NOMO-1 treated with DMSO at 0.1 percent for 48 hours (cell line): Measurements from ENCODE around the gene CCDC185.
"Not testable (repeated sequence)": the region's sequence is repeated elsewhere in the genome, so short reads cannot be mapped to it uniquely, and the experiment has no call there.

Source experiments
- DNase-seq: peaks from one replicate; lab custom pipeline; 2025; ENCODE audit not compliant: unreplicated experiment; lab: John Stamatoyannopoulos, UW

Gene CCDC185

GRCh38 chr1:223394242-223394641 lies 1.0 kb downstream of the CCDC185 start:
- no peak for DNase-seq

- DNase-seq = no peak
Observed at GRCh38 chr1:223394706-223395105, 1.5 kb downstream of the CCDC185 start.

- DNase-seq = not testable (repeated sequence)
Observed at GRCh38 chr1:223399393-223399792, 6.2 kb downstream of the CCDC185 start.

- DNase-seq = no peak
Observed at GRCh38 chr1:223401873-223402789, 8.9 kb downstream of the CCDC185 start.

- no peak for DNase-seq
Observed at GRCh38 chr1:223402790-223403142, 9.6 kb downstream of the CCDC185 start.

- DNase-seq = no peak
Observed at GRCh38 chr1:223403184-223403815, 10.1 kb downstream of the CCDC185 start.

- DNase-seq = no peak
Observed at GRCh38 chr1:223405507-223405906, 12.3 kb downstream of the CCDC185 start.

- DNase-seq = no peak
Observed at GRCh38 chr1:223410036-223410435, 16.8 kb downstream of the CCDC185 start.

- no peak for DNase-seq
Observed at GRCh38 chr1:223411309-223411708, 18.1 kb downstream of the CCDC185 start.

- no peak for DNase-seq
Observed at GRCh38 chr1:223411710-223412109, 18.5 kb downstream of the CCDC185 start.

GRCh38 chr1:223413216-223413615 lies 20.0 kb downstream of the CCDC185 start:
- no peak for DNase-seq

GRCh38 chr1:223417444-223417843 lies 24.2 kb downstream of the CCDC185 start:
- no peak for DNase-seq

GRCh38 chr1:223417903-223418663 lies 24.9 kb downstream of the CCDC185 start:
- no peak for DNase-seq

- no peak for DNase-seq
Observed at GRCh38 chr1:223419115-223419514, 25.9 kb downstream of the CCDC185 start.

GRCh38 chr1:223419561-223419960 lies 26.3 kb downstream of the CCDC185 start:
- DNase-seq = no peak

GRCh38 chr1:223421025-223421424 lies 27.8 kb downstream of the CCDC185 start:
- DNase-seq = no peak

- DNase-seq = no peak
Observed at GRCh38 chr1:223421676-223422075, 28.5 kb downstream of the CCDC185 start.

- DNase-seq = no peak
Observed at GRCh38 chr1:223422911-223423310, 29.7 kb downstream of the CCDC185 start.

GRCh38 chr1:223423641-223424233 lies 30.5 kb downstream of the CCDC185 start:
- DNase-seq = no peak

GRCh38 chr1:223425550-223425949 lies 32.3 kb downstream of the CCDC185 start:
- no peak for DNase-seq

- DNase-seq = no peak
Observed at GRCh38 chr1:223426936-223427335, 33.7 kb downstream of the CCDC185 start.
